ENCODE data around the gene HOXD13.

DNA sequence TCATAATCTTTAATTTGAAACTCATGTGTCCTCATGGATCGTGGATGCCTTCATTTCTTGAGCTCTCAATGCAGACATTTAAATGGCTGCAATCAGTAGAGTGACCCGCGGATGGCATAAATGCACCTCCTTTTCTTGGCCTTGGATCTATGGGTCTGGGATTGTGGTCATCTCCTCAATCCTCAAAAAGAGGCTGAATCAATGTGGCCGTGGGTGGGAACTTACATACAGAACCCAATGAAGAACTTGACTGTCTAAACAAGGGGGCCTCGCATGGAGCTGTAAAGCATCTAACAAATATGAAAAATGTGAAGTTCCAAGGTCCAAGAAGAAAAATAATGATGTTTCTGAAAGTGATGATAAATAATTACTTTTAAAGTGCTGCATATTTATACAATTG, 2.9 kb downstream of the HOXD13 start:
- TF ChIP-seq, protein P1, sequence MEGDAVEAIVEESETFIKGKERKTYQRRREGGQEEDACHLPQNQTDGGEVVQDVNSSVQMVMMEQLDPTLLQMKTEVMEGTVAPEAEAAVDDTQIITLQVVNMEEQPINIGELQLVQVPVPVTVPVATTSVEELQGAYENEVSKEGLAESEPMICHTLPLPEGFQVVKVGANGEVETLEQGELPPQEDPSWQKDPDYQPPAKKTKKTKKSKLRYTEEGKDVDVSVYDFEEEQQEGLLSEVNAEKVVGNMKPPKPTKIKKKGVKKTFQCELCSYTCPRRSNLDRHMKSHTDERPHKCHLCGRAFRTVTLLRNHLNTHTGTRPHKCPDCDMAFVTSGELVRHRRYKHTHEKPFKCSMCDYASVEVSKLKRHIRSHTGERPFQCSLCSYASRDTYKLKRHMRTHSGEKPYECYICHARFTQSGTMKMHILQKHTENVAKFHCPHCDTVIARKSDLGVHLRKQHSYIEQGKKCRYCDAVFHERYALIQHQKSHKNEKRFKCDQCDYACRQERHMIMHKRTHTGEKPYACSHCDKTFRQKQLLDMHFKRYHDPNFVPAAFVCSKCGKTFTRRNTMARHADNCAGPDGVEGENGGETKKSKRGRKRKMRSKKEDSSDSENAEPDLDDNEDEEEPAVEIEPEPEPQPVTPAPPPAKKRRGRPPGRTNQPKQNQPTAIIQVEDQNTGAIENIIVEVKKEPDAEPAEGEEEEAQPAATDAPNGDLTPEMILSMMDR (IDR thresholded peaks at IDR 0.05; ENCODE audit: borderline replicate concordance, extremely low read depth, low read length, poor library complexity, severe bottlenecking), result no peak
- no peak for TF ChIP-seq EZH2 (IDR thresholded peaks at IDR 0.05; ENCODE audit: borderline replicate concordance, low read depth, low read length, severe bottlenecking)

Data from DND-41 (cell line).